Measurements from ENCODE around the gene SLC7A6OS.

The SLC7A6OS gene

DNA sequence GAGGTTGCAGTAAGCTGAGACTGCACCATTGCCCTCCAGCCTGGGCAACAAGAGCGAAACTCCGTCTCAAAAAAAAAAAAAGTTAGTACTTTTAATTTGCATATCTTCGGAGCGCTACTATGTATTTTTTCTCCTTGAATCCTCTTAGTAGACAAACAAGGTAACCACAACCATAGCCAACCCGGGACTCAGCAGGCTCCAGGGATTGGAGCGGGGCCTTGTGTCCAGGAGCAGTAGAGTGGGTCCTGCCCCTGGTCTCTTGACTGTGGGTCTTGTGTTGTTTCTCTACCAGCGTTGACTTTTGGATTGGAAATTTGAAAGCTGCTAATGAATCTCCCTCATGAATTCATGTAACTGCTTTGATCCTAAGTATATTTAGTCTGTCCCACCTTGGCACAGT lies 32.4 kb upstream of the SLC7A6OS start:
- no peak for DNase-seq

- DNase-seq: no peak
Measured at GRCh38 chr16:68342620-68343019, 31.9 kb upstream of the SLC7A6OS start.

DNA sequence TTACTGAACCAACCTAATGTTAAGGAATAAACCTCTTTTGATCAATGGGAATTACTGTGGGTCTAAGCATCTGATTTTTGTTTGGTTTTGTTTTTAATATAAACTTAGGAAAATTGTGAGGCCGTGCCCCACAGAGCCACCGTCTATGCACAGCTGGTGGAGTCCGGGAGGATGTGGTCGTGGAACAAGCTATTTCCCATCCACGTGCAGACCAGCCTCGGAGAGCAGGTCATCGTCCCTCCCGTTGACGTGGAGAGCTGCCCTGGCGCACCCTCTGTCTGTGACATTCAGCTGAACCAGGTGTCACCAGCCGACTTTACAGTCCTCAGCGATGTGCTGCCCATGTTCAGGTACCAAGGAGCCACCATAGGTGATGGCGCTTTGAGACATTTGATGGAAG lies 28.5 kb upstream of the SLC7A6OS start:
- DNase-seq: no peak

DNA sequence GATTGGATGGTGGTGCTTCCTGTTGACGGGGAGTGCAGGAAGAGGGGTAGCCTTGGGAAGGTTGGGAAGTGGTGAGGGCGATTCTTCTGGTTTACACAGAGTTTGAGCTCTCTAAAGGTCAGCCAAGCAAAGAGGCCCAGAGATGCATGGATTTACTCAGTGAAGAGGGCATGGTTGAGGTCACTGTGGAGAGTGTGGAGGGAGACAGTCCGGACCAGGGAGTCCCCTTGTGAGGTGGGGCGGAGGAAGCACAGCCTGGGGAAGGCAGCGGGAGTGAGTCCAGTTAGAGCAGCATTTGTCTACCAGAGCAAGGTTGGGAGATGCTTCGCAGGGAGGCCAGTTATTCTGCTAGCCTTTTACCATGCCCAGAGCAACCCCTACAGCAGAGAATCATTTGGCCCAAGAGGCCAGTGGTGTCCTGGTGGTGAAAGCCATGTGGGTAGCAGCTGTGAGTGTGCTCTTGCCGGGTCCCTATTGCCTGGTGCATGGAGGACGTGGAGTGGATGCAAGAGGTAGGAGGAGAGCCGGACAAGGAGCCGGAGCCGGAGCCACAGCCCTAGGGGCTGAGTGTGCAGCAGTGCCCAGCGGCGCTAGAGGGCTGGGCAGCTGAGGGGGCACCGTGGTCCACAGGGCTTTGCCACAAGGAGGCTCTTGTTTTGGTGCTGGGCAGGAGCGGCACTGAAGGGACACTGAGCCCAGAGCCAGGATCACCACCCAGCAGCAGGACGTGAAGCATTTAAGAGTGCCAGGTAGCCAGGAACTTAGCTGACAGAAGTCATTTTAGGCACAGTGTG lies 27.8 kb upstream of the SLC7A6OS start:
- no peak for DNase-seq

DNA sequence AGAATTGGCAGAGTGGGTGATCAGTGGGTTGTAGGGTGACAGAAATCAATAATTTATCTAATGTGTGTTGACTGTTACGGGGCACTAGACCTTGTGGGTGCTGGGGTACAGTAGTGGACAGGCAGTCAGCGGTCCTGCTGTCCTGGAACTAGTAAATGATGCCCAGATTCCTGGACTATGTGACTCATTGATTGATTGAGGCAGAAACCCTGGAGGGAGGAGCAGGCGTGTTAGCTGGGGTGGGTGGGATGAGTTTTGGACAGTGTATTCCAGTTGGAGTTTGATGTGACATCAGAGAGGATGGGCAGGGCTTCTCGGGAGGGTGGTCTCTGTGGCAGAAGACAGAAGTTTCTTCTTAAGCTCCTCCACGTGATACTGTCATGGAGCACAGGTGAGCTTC lies 24.4 kb upstream of the SLC7A6OS start:
- no peak for DNase-seq

- DNase-seq: no peak
Measured at GRCh38 chr16:68332411-68333121, 21.8 kb upstream of the SLC7A6OS start.

DNA sequence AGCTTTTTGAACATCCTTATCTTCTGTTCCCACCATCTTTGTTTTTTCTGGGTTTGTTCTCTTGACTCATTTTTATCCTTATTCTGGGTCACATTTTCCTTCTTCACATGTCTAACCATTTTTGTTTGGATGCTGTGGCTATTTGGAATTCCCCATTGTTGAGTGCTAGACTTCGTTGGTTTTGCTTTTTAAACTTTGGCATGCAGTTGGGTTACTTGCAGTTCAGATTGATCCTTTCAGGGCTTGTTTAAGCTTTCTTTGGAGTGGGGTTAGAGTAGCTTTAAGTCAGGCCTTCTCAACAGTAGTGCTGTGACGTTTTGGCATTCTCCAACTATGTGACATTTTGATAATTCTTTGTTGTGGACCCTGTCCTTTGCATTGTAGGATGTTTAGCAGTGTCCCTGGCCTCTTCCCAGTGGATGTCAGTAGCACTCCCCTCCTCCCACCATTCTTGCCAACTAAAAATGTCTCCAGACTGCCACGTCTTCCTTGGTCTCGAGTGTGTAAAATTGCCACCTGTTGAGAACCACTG lies 21.2 kb upstream of the SLC7A6OS start:
- no peak for DNase-seq

- no peak for DNase-seq
Measured at GRCh38 chr16:68328860-68329390, 18.2 kb upstream of the SLC7A6OS start.

- DNase-seq: peak; percentile 64
Measured at GRCh38 chr16:68328151-68328859, 17.6 kb upstream of the SLC7A6OS start.

- DNase-seq: no peak
Measured at GRCh38 chr16:68324780-68325357, 14.1 kb upstream of the SLC7A6OS start.

DNA sequence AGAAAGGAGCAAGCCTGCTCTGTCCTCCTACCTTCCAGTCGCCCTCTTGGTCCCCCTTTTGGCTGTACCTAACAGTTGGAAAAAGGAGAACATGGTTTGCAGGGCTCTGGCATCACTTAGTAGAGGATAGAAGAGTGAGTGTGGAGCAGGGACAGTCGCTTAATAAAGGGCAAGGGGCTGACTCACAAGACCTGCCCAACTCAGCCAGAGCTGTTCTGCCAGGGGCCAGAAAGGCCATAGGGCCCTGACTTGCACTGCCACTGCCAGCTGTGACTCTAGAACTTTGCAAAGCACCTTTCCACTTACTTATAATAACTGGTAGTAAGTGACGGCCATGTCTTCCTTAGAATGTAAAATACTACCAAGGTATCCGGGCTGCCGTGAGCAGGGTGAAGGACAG lies 13.6 kb upstream of the SLC7A6OS start:
- DNase-seq: no peak

GRCh38 chr16:68319185-68319908 lies 8.6 kb upstream of the SLC7A6OS start:
- DNase-seq: no peak

DNA sequence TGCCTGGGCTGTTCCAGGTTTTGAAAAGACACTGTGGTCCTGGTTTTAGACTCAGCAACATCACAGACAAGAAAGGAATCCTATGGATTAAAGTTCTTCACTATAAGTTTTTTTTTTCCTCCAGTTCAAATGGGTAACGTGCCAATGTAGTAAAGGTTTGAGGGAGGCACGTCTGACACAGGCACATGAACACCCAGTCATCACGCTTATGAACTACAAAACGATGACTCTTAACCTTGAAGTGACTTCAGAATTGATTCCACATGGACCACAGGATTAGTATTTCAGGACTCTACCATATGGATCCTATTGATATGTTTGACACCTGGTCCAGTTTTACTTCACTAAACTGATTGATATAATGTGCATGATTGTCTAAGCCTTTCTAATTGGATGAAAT lies 2.4 kb upstream of the SLC7A6OS start:
- no peak for DNase-seq

DNA sequence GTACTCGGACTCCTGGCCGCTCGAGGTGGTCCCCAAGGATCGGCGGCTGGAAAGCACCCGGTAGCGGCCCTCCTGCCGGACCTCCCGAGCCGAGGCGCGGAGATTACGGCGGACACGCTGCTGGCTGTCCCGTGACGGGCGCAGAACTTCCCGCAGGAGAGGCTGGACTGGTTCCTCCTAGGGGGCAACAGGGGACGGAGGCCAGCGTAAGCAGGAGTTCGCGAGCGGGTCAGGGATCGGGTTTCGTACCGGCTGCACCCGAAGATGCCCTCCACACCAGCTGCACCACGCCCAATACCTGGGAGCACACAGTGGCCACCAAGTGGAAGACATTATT lies 341 bp downstream of the SLC7A6OS start:
- no peak for DNase-seq

GRCh38 chr16:68309799-68310198 lies 947 bp downstream of the SLC7A6OS start:
- no peak for DNase-seq

- DNase-seq: no peak
Measured at GRCh38 chr16:68306633-68307032, 4.1 kb downstream of the SLC7A6OS start.

DNA sequence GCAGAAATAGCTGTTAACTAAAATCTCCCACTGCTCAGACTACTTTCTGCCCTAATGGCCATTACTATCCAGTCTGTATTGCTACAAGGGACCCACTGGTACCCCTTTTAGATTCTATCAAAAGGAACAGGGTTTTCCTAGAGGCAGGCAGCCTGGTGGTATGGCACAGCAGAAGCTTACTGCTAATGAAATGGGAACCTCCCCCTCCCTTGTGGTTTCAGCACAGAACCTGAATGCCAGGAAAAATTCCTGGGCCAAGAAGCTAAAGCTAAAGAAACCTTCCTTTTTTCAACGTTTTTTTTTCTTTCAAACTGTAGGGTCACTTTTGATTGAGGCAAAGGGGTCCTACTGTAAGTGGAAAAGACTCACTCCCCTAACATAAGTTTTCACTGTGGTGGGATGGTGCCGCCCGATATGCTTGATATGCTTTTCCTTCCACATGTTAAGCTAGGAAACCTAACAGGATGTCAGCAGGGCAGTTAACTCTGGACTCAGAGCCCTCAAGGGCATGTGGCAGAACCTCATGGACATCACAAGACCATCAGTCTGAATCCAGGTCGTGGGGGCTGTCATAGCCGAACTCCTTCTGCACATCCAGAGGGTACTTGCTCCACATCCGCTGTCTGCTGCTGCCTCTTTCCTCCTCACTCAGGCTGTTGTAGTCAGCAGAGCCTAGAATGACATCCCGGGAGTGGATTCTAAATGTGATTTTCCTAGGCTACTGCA lies 9.8 kb downstream of the SLC7A6OS start:
- DNase-seq: no peak

DNA sequence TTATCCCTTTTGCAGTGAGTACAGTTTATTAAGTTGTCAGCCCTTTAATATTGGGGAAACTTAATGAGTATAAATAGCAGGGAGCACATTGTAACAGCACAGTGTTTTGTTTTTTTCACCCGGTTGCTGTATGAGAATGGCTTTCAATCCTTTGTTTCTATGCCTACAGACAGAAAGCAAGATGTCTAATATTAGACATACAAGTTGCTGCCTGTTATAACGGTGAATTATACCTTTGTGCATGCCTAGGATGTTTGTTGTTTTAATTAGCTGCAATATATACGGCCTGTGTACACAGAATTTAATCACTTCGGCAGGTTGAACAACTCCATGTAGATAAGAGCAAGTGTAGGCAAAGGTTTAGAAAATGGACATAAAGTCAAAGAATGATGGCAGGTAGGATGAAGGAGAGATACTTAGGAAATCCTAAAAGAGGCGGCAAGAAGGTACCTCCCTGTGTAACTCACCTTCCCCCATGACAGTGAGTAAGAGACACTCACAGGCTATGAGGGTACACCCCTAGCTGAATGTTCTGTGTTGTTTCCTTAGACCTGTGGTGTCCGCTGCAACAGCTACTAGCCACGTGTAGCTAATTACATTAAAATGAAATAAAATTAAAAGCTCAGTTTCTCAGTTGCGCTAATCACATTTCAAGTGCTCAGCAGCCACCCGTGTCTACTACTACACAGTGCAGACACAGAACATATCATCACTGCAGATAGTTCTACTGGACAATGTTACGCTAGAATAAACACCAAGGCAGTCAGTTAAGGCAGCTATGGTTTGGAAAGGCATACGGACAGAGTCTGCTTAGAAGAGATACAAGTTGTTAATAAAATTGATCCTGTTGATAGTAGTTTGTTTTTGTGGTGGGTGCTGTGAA lies 10.9 kb downstream of the SLC7A6OS start:
- DNase-seq: no peak

DNA sequence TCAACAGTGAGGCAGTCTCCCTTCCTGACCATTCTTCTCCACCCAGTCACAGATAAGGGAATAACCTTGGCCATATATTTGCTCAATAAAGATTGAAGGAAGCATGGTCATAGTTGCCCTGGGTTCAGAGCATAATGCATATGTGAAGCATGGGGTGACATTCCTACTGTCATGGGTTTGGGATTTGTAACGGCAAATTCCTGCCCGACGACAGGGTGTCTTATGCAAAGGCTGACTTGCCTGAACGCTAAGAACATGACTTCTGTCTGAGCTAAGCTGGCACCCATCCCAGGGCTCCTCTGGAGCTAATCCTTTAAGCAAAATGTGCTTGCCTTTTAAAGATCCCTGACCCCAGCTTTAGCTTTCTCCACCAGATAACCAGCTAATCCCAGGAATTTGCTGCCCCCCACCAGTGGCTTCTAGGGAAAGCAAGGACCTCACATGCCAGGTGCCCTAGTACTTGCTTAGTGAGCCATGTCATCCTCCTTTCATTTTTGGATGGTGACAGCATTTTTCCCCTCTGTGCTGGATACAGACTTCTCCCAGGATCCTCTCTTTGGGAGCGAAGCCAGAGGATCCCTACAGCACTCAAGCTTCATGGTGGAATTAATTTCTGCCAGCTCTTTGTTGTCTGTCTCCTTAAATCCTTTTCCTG lies 11.7 kb downstream of the SLC7A6OS start:
- no peak for DNase-seq

DNA sequence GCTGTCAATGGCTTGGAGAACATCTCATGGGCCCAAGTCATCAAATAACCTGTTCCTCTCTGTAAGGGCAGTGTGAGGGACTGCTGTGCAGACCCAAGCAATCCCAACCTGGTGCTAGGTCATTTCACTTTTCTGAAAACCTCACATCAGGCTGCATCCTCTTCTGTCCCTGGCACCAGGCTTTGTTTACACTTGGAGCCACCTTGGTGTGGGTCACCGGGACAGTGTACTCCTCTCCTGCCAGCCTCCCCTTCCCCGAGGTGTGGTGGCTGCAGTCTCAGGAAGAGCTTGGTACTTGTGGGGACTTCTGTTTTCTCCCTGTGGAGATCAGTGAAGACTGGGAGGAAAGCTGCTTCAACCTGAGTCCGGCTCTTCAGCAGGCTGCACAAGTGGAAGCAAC lies 12.4 kb downstream of the SLC7A6OS start:
- DNase-seq: no peak
